HG03520 (cell line): ENCODE results near the gene ARHGAP44.

Experiments
- ATAC-seq: cut with Tn5 transposase; IDR thresholded peaks from one replicate; pipeline ENCODE4 v1.9.1; 2021; ENCODE audit warnings: mild to moderate bottlenecking, moderate library complexity; ENCODE audit not compliant: unreplicated experiment

The ARHGAP44 gene

GRCh38 chr17:12896180-12896785 lies 107.0 kb downstream of the ARHGAP44 start:
- no peak for ATAC-seq

- ATAC-seq = no peak
Observed at GRCh38 chr17:12898110-12898509, 108.8 kb downstream of the ARHGAP44 start.

DNA sequence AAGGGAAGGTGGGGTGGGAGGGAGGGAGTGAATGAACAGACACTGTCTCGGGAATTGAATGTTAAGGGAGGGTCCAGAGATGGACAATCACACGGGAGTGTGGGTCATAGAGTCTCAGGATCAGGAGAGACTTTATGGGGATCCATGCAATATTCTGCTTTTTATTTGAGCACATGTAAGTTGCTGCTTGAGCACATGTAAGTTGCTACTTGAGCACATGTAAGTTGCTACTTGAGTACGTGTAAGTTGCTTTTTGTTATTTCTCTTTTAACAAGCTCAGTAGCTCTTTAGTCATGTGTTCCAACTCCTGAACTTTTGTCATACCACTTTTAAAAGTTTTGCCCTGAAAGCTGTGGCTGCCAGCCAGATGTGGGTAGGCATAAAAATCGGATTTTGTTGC lies 110.3 kb downstream of the ARHGAP44 start:
- no peak for ATAC-seq

GRCh38 chr17:12900474-12900873 lies 111.2 kb downstream of the ARHGAP44 start:
- no peak for ATAC-seq

GRCh38 chr17:12902046-12902445 lies 112.7 kb downstream of the ARHGAP44 start:
- no peak for ATAC-seq

- no peak for ATAC-seq
Observed at GRCh38 chr17:12907477-12907876, 118.2 kb downstream of the ARHGAP44 start.

DNA sequence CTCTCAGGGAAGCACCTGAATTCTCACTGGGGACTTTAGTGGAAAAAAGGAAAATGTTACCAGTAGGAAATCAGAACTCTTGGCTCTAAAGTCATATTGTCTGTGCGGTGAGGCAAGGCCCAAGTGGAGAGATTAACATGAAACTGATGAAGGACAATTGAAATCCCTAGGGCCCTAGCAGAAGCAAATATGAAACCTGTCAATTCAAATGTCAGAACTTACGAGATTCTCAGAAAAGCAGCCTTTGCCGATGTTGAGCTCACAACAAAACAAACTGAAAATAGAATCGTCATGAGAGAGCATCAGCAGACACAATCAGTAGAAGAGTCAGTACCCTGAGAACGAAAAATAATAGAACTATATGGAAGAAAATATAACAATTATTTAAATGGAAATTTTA lies 119.7 kb downstream of the ARHGAP44 start:
- no peak for ATAC-seq

GRCh38 chr17:12909511-12909910 lies 120.2 kb downstream of the ARHGAP44 start:
- no peak for ATAC-seq

GRCh38 chr17:12911239-12911638 lies 121.9 kb downstream of the ARHGAP44 start:
- no peak for ATAC-seq

GRCh38 chr17:12917399-12917798 lies 128.1 kb downstream of the ARHGAP44 start:
- no peak for ATAC-seq

- ATAC-seq = no peak
Observed at GRCh38 chr17:12918142-12918541, 128.8 kb downstream of the ARHGAP44 start.

DNA sequence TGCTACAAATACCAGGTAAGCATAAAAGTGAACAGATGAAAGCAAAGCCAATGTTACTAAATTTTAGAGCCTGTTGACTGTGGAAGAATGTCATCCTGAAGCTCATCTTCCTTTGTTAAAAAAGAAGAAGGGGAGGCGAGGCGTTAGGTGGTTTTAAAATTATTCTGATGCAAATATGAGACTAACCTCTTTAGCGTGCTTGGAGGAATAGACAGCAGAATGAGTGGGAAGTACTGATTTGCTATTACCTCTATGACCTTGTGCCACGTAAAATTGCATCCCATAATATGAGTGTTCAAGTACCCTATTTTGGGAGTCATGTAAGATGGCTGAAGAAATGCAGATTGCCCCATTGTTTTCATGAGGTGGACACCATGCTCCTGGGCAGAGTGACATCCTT lies 132.8 kb downstream of the ARHGAP44 start:
- no peak for ATAC-seq

DNA sequence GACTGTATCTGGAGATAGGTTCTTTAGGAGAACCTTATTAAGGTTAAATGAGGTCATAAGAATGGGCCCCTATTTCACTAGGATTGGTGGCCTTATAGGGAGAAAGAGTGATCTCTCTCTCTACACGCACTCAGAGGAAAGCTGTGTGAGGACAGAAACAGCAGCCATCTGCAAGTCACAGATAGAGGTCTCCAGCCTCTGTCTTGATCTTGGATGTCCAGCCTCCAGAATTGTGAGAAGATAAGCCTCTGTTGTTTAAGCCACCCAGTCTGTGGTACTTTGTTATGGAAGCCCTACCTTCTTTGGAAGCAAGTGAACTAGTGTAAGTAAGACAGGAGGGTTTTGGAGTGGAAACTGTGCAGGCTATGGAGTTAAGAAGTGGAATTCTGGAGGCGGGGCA lies 135.3 kb downstream of the ARHGAP44 start:
- no peak for ATAC-seq

DNA sequence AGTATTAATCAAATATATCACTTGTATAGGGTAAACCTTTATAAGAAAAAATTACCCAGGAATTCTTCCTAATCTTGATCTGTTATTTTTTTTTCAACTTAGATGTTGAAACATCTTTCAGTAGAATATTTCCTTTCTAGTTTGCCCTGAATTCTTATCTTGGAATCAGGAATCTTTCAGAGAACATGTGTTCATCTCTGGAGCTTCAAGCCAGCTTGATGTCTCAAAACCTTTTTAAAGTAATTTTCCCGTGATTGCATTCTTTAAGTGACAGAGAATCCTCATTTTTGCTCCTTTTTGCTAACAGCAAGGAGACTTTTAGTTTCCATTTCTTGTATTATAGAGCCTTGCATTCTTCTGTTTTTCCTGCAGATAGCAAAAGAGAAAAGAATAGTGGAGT lies 137.7 kb downstream of the ARHGAP44 start:
- ATAC-seq = no peak

- no peak for ATAC-seq
Observed at GRCh38 chr17:12927541-12928425, 138.5 kb downstream of the ARHGAP44 start.

- ATAC-seq = no peak
Observed at GRCh38 chr17:12928736-12929135, 139.4 kb downstream of the ARHGAP44 start.

- ATAC-seq = no peak
Observed at GRCh38 chr17:12936501-12936900, 147.2 kb downstream of the ARHGAP44 start.

- ATAC-seq = no peak
Observed at GRCh38 chr17:12940699-12941098, 151.4 kb downstream of the ARHGAP44 start.

- ATAC-seq = no peak
Observed at GRCh38 chr17:12947047-12947446, 157.7 kb downstream of the ARHGAP44 start.

- no peak for ATAC-seq
Observed at GRCh38 chr17:12952012-12952411, 162.7 kb downstream of the ARHGAP44 start.

- ATAC-seq = no peak
Observed at GRCh38 chr17:12953156-12953555, 163.9 kb downstream of the ARHGAP44 start.

- ATAC-seq = no peak
Observed at GRCh38 chr17:12955521-12955920, 166.2 kb downstream of the ARHGAP44 start.
